ENCODE measurements around the gene CREG1. TPM values are rescaled to one million over a fixed set of nuclear protein-coding genes. Genes with fewer than 3 reads are reported as not detected.

CREG1 gene
- total and polyA plus RNA-seq, 2 of the 8 experiments (the other 6 are each of a cell fraction or from before 2014, with no cell fraction given) = 29.8 to 30.1 TPM

GRCh38 chr1:167503626-167504466, 49.7 kb downstream of the CREG1 start:
- CTCF ChIA-PET (ENCODE audit: partially characterized antibody) = interaction anchor here (1.1 to 1.8 kb wide), 3 partner anchors 16 to 30 kb away, joined by 3 to 5 read pairs (median 4); no protein-coding TSS in a partner anchor

More at GRCh38 chr1:167503626-167504466, 49.7 kb downstream of the CREG1 start:
- no peak overlapping the region for H4K5ac ChIP-seq (ENCODE audit: insufficient read length, low read depth, low read length)
- H3K4me1 ChIP-seq (replicated peaks in 1 of 4; ENCODE audit: control insufficient read depth in 3 of 4, insufficient read depth in 4 of 4, low read length in 3 of 4) = peaks cover 4 to 12% (median 9%) of the 10 kb centered on the region in 4 experiments; a peak in 5 of 7 replicates
- no peaks in the 10 kb centered on the region for H3K79me2 ChIP-seq (ENCODE audit: control insufficient read depth in 1 of 2, insufficient read depth in 2 of 2, low read length in 2 of 2)
- no peak overlapping the region for H2BK20ac ChIP-seq (ENCODE audit: low read length)
- H3K18ac ChIP-seq (ENCODE audit: extremely low read depth, low read length) = no peak overlapping the region; the same call in 1 of the 2 replicates
- POLR2A ChIA-PET (ENCODE audit: partially characterized antibody) = no interaction called here
- no peak overlapping the region for H2BK120ac ChIP-seq (replicated peaks; ENCODE audit: low read depth, low read length)
- H3K4me2 ChIP-seq (ENCODE audit: insufficient read depth in 1 of 2, low read depth in 2 of 2, low read length in 2 of 2) = no peak overlapping the region
- no peak overlapping the region for H3K9ac ChIP-seq (replicated peaks in 1 of 4; ENCODE audit: extremely low read depth in 1 of 4, low read depth in 3 of 4, low read length in 3 of 4)
- H3K9me3 ChIP-seq (ENCODE audit: insufficient read depth in 2 of 2, low read depth in 1 of 2, low read length in 1 of 2) = no peaks in the 10 kb centered on the region
- H3K4me3 ChIP-seq (ENCODE audit: extremely low read depth in 1 of 4, insufficient read depth in 2 of 4, low read depth in 3 of 4, low read length in 4 of 4) = no peak overlapping the region
- H2AFZ ChIP-seq (ENCODE audit: low read length) = no peak overlapping the region
- H2AK5ac ChIP-seq (ENCODE audit: low read depth, low read length) = no peak overlapping the region
- H4K20me1 ChIP-seq (replicated peaks in 1 of 2; ENCODE audit: control insufficient read depth in 1 of 2, insufficient read depth in 2 of 2, low read length in 2 of 2) = no peaks in the 10 kb centered on the region
- no peak overlapping the region for H2BK5ac ChIP-seq (ENCODE audit: low read depth, low read length)
- H2BK15ac ChIP-seq (ENCODE audit: low read length) = no peak overlapping the region
- FAIRE-seq = no peak
- H3K27me3 ChIP-seq (replicated peaks in 1 of 4; ENCODE audit: control insufficient read depth in 3 of 4, extremely low read depth in 1 of 4, insufficient read depth in 3 of 4, low read length in 3 of 4) = peaks cover 0 to 2% (median 0%) of the 10 kb centered on the region in 4 experiments; a peak in 1 of 7 replicates
- H3K14ac ChIP-seq (ENCODE audit: insufficient read length) = no peak overlapping the region
- H3K23ac ChIP-seq (ENCODE audit: insufficient read length) = no peak overlapping the region
- H3K36me3 ChIP-seq (ENCODE audit: control insufficient read depth in 2 of 4, insufficient read depth in 4 of 4, low read length in 3 of 4) = no peaks in the 10 kb centered on the region
- H4K8ac ChIP-seq (ENCODE audit: extremely low read depth, insufficient read depth, low read length) = no peak overlapping the region
- no peaks in the 10 kb centered on the region for H3K23me2 ChIP-seq (ENCODE audit: low read depth, low read length)
- no peak overlapping the region for H2BK12ac ChIP-seq (ENCODE audit: low read depth, low read length)
- H3K56ac ChIP-seq (replicated peaks; ENCODE audit: insufficient read length, low read depth, low read length) = no peak overlapping the region
- 78% methylated on average over 14 of the region's 14 CpGs; no CpG with 5 or more reads in 1 of the 2 experiments for WGBS, 2 experiments (ENCODE audit: extremely low coverage in 1 of 2, insufficient coverage in 1 of 2, insufficient read length in 1 of 2, insufficient replicate concordance in 2 of 2, low coverage in 1 of 2, low lambda C conversion rate in 2 of 2, missing lambda C conversion rate in 1 of 2)
- no peak overlapping the region for H4K91ac ChIP-seq (replicated peaks; ENCODE audit: insufficient read length, low read length)
- H3K27ac ChIP-seq (ENCODE audit: low read depth, low read length) = no peak overlapping the region
- no peak for TF ChIP-seq SIRT6 (IDR thresholded peaks at IDR 0.05; ENCODE audit: low read length)
- no peak for TF ChIP-seq SP4 (IDR thresholded peaks at IDR 0.05; ENCODE audit: low read length)
- H3K4ac ChIP-seq (replicated peaks; ENCODE audit: insufficient read length, low read depth, low read length) = no peak overlapping the region
- DNase-seq (ENCODE audit: low read depth in 1 of 2, low spot score in 2 of 2) = peak in 1 of 2 experiments; percentile 42
- no peaks in the 10 kb centered on the region for H3K79me1 ChIP-seq (ENCODE audit: low read depth, low read length)

Data from H1 (cell line).